Neural cell (in vitro differentiated cells): ENCODE results near the gene LYPD6. TPM values are rescaled to one million over a fixed set of nuclear protein-coding genes. Genes with fewer than 3 reads are reported as not detected.

Source experiments
- H2AFZ ChIP-seq: fragments of 200-600, 300-800 bp; sonication (generic), shearing (Covaris generic); 2 replicates; pipeline ENCODE4 v1.6.0; 2014; ENCODE audit warnings: low read depth, mild to moderate bottlenecking, antibody characterized with exemption, low read length, moderate library complexity
- H3F3A ChIP-seq: fragments of 200-600 bp; shearing (Covaris generic); 2 replicates; pipeline ENCODE4 v1.6.1; 2016; ENCODE audit warnings: mild to moderate bottlenecking, moderate library complexity, mixed read lengths, antibody characterized with exemption, low read length; ENCODE audit not compliant: insufficient read depth, poor library complexity, severe bottlenecking
- H3K27ac ChIP-seq: fragments of 200-600, 300-800 bp; sonication (generic), shearing (Covaris generic); 2 replicates; pipeline ENCODE4 v1.5.1; 2014; ENCODE audit warnings: mild to moderate bottlenecking, low read length, moderate library complexity
- H3K27me3 ChIP-seq: fragments of 300-800, 200-600 bp; sonication (generic), shearing (Covaris generic); 2 replicates; pipeline ENCODE4 v1.6.0; 2014; ENCODE audit warnings: mild to moderate bottlenecking, low read depth, low read length, moderate library complexity; ENCODE audit not compliant: insufficient read depth
- H3K36me3 ChIP-seq: fragments of 300-800, 200-600 bp; sonication (generic), shearing (Covaris generic); 2 replicates; pipeline ENCODE4 v1.5.1; 2014; ENCODE audit warnings: mild to moderate bottlenecking, antibody characterized with exemption, low read length, moderate library complexity; ENCODE audit not compliant: insufficient read depth
- H3K4me2 ChIP-seq: fragments of 300-800, 200-600 bp; sonication (generic), shearing (Covaris generic); 2 replicates; pipeline ENCODE4 v1.6.0; 2014; ENCODE audit warnings: mild to moderate bottlenecking, low read length
- H3K4me3 ChIP-seq: fragments of 300-800, 200-600 bp; sonication (generic), shearing (Covaris generic); 2 replicates; pipeline ENCODE4 v1.5.1; 2014; ENCODE audit warnings: mild to moderate bottlenecking, low read length, moderate library complexity
- H3K79me2 ChIP-seq: fragments of 200-600 bp; shearing (Covaris generic); replicated peaks from 2 replicates; pipeline ENCODE4 v1.6.0; 2014; ENCODE audit warnings: mild to moderate bottlenecking, low read length, moderate library complexity; ENCODE audit not compliant: insufficient read depth
- H3K9ac ChIP-seq: fragments of 300-800, 200-600 bp; sonication (generic), shearing (Covaris generic); 2 replicates; pipeline ENCODE4 v1.6.1; 2016; ENCODE audit warnings: mild to moderate bottlenecking, low read length, mixed read lengths
- H3K9me2 ChIP-seq: fragments of 200-600 bp; shearing (Covaris generic); 2 replicates; pipeline ENCODE4 v1.6.1; 2016; ENCODE audit warnings: mild to moderate bottlenecking, low read length, mixed read lengths; ENCODE audit not compliant: insufficient read depth
- H3K9me3 ChIP-seq: fragments of 200-600, 300-800 bp; sonication (generic), shearing (Covaris generic); 2 replicates; pipeline ENCODE4 v1.6.1; 2016; ENCODE audit warnings: mild to moderate bottlenecking, mixed run types, low read length, moderate library complexity, mixed read lengths
- H4K20me1 ChIP-seq: fragments of 200-600 bp; shearing (Covaris generic); 2 replicates; pipeline ENCODE4 v1.6.1; 2016; ENCODE audit warnings: mild to moderate bottlenecking, mixed run types; ENCODE audit not compliant: insufficient read depth
- EP300 ChIP-seq: fragments of 450-650 bp; conservative IDR thresholded peaks from 2 replicates; pipeline ENCODE4 v1.6.1; 2014; ENCODE audit warnings: antibody characterized with exemption, mild to moderate bottlenecking, moderate library complexity; ENCODE audit not compliant: poor library complexity, severe bottlenecking
- EZH2 ChIP-seq: fragments of 200-600, 300-800 bp; shearing (Covaris generic), sonication (generic); IDR thresholded peaks from 2 replicates; pipeline ENCODE4 v1.6.1; 2014; ENCODE audit warnings: antibody characterized with exemption, low read length, borderline replicate concordance, mild to moderate bottlenecking; ENCODE audit not compliant: insufficient read depth, poor library complexity, severe bottlenecking
- MXI1 ChIP-seq: fragments of 450-650 bp; conservative IDR thresholded peaks from 2 replicates; pipeline ENCODE4 v1.6.1; 2014; ENCODE audit warnings: antibody characterized with exemption, mild to moderate bottlenecking; ENCODE audit not compliant: poor library complexity, severe bottlenecking
- POLR2AphosphoS5 ChIP-seq: IDR thresholded peaks from 2 replicates; pipeline ENCODE4 v1.6.1; 2012
- RAD21 ChIP-seq: fragments of 450-650 bp; conservative IDR thresholded peaks from 2 replicates; pipeline ENCODE4 v1.6.1; 2014; ENCODE audit warnings: antibody characterized with exemption, mild to moderate bottlenecking, moderate library complexity
- SMC3 ChIP-seq: fragments of 450-650 bp; conservative IDR thresholded peaks from 2 replicates; pipeline ENCODE4 v1.6.1; 2014; ENCODE audit warnings: antibody characterized with exemption, mild to moderate bottlenecking, moderate library complexity; ENCODE audit not compliant: poor library complexity
- TAF1 ChIP-seq: IDR thresholded peaks from 2 replicates; pipeline ENCODE4 v1.6.1; 2012; ENCODE audit warnings: low read depth
- polyA plus RNA-seq: library from polyadenylated mRNA; depleted of rRNA; stranded (reverse); fragments of >200 nt; gene quantifications from 2 replicates; pipeline ENCODE4 v1.2.3, GENCODE V29; 2014
- TF ChIP-seq, protein P1 (sequence below): IDR thresholded peaks from 2 replicates; pipeline ENCODE4 v1.6.1; 2012; ENCODE audit warnings: borderline replicate concordance
- TF ChIP-seq, protein P2 (sequence below): fragments of 450-650 bp; IDR thresholded peaks from 2 replicates; pipeline ENCODE4 v1.5.1; 2014; ENCODE audit warnings: antibody characterized with exemption, mild to moderate bottlenecking, moderate library complexity; ENCODE audit not compliant: poor library complexity, severe bottlenecking

LYPD6 gene
- polyA plus RNA-seq, 1 donor from 2014 or later: 2.3 TPM

DNA sequence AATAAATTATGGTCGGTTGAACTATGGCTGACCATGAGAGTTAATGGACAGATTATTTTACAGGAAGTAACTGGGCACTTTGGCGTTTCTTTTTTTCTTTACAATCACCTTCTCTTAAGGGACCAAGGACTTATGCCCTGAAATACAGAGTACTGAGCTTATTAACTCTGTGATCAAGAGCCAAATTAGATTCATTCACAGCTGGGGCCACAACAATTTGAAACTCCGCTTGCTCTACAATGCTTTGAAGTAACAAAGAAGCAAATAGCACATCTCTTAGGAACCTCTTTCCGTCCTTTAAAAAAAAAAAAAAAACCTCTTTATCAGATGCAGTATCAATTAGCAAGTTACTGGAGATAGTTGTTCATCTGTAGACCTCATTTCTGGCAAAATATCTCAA, 112.0 kb downstream of the LYPD6 start:
- no peaks in the 10 kb centered on the region for H3K79me2 ChIP-seq
- no peak overlapping the region for H3K4me3 ChIP-seq
- H3K4me2 ChIP-seq: no peak overlapping the region
- H3K36me3 ChIP-seq: no peaks in the 10 kb centered on the region
- H3K9me3 ChIP-seq: no peaks in the 10 kb centered on the region
- no peak overlapping the region for H3K9ac ChIP-seq
- no peak overlapping the region for H2AFZ ChIP-seq
- TF ChIP-seq, protein P1, sequence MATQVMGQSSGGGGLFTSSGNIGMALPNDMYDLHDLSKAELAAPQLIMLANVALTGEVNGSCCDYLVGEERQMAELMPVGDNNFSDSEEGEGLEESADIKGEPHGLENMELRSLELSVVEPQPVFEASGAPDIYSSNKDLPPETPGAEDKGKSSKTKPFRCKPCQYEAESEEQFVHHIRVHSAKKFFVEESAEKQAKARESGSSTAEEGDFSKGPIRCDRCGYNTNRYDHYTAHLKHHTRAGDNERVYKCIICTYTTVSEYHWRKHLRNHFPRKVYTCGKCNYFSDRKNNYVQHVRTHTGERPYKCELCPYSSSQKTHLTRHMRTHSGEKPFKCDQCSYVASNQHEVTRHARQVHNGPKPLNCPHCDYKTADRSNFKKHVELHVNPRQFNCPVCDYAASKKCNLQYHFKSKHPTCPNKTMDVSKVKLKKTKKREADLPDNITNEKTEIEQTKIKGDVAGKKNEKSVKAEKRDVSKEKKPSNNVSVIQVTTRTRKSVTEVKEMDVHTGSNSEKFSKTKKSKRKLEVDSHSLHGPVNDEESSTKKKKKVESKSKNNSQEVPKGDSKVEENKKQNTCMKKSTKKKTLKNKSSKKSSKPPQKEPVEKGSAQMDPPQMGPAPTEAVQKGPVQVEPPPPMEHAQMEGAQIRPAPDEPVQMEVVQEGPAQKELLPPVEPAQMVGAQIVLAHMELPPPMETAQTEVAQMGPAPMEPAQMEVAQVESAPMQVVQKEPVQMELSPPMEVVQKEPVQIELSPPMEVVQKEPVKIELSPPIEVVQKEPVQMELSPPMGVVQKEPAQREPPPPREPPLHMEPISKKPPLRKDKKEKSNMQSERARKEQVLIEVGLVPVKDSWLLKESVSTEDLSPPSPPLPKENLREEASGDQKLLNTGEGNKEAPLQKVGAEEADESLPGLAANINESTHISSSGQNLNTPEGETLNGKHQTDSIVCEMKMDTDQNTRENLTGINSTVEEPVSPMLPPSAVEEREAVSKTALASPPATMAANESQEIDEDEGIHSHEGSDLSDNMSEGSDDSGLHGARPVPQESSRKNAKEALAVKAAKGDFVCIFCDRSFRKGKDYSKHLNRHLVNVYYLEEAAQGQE: no peak
- TF ChIP-seq SMC3: no peak
- no peak for TF ChIP-seq POLR2AphosphoS5
- no peaks in the 10 kb centered on the region for H3F3A ChIP-seq
- no peaks in the 10 kb centered on the region for H3K9me2 ChIP-seq
- no peak overlapping the region for H3K27ac ChIP-seq
- no peaks in the 10 kb centered on the region for H4K20me1 ChIP-seq
- no peaks in the 10 kb centered on the region for H3K27me3 ChIP-seq

DNA sequence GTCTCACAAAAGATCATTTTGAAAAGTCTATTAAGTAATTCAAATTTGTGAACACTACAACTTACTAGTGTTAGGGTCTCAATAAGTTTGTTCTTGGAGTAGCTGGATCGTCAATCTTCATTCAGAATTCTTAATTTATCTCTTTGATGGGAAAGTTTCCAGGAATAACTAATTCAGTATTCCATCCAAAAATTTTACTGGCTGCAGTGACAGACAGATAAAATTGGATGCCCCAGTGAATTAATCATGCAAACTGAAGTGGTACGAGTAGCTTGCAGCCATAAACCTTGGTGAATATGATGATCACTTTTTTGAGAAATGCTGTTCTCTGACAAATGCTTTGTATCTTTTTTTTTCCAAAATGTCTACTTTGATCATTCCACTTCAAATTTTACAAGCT, 112.8 kb downstream of the LYPD6 start:
- H2AFZ ChIP-seq: no peak overlapping the region
- H3K36me3 ChIP-seq: no peaks in the 10 kb centered on the region
- no peak overlapping the region for H3K9ac ChIP-seq
- no peaks in the 10 kb centered on the region for H3K27me3 ChIP-seq
- no peaks in the 10 kb centered on the region for H3K79me2 ChIP-seq
- no peak overlapping the region for H3K4me3 ChIP-seq
- no peaks in the 10 kb centered on the region for H4K20me1 ChIP-seq
- H3K9me3 ChIP-seq: no peaks in the 10 kb centered on the region
- TF ChIP-seq, protein P1: no peak
- no peak for TF ChIP-seq EP300
- TF ChIP-seq, protein P2, sequence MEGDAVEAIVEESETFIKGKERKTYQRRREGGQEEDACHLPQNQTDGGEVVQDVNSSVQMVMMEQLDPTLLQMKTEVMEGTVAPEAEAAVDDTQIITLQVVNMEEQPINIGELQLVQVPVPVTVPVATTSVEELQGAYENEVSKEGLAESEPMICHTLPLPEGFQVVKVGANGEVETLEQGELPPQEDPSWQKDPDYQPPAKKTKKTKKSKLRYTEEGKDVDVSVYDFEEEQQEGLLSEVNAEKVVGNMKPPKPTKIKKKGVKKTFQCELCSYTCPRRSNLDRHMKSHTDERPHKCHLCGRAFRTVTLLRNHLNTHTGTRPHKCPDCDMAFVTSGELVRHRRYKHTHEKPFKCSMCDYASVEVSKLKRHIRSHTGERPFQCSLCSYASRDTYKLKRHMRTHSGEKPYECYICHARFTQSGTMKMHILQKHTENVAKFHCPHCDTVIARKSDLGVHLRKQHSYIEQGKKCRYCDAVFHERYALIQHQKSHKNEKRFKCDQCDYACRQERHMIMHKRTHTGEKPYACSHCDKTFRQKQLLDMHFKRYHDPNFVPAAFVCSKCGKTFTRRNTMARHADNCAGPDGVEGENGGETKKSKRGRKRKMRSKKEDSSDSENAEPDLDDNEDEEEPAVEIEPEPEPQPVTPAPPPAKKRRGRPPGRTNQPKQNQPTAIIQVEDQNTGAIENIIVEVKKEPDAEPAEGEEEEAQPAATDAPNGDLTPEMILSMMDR: no peak
- no peak for TF ChIP-seq SMC3
- no peak for TF ChIP-seq RAD21
- no peak for TF ChIP-seq EZH2
- TF ChIP-seq TAF1: no peak
- TF ChIP-seq POLR2AphosphoS5: no peak
- TF ChIP-seq MXI1: no peak
- no peak overlapping the region for H3K27ac ChIP-seq
- H3K9me2 ChIP-seq: no peaks in the 10 kb centered on the region
- H3F3A ChIP-seq: no peaks in the 10 kb centered on the region
- H3K4me2 ChIP-seq: no peak overlapping the region
